ENCODE data around the gene TRERF1.
"Not testable (repeated sequence)": the region's sequence is repeated elsewhere in the genome, so short reads cannot be mapped to it uniquely, and the experiment has no call there.

Gene TRERF1

GRCh38 chr6:42448927-42449659 is 2.6 kb downstream of the TRERF1 start:
- TF ChIP-seq POLR2A (IDR thresholded peaks at IDR 0.05; ENCODE audit: low read depth, low read length) (no peak), TAF1 (IDR thresholded peaks at IDR 0.05; ENCODE audit: borderline replicate concordance, low read depth, low read length) (no peak), POLR2AphosphoS5 (IDR thresholded peaks at IDR 0.05; ENCODE audit: low read depth, low read length) (no peak)
- FAIRE-seq (no peak), DNase-seq (ENCODE audit: insufficient read length) (no peak)

GRCh38 chr6:42448391-42448790 is 3.3 kb downstream of the TRERF1 start:
- no peak for TF ChIP-seq TAF1 (IDR thresholded peaks at IDR 0.05; ENCODE audit: borderline replicate concordance, low read depth, low read length)
- TF ChIP-seq POLR2AphosphoS5 (IDR thresholded peaks at IDR 0.05; ENCODE audit: low read depth, low read length) = no peak
- TF ChIP-seq POLR2A (IDR thresholded peaks at IDR 0.05; ENCODE audit: low read depth, low read length) = no peak
- FAIRE-seq = no peak

GRCh38 chr6:42446996-42447395 is 4.7 kb downstream of the TRERF1 start:
- DNase-seq (ENCODE audit: insufficient read length) = no peak
- no peak for TF ChIP-seq POLR2A (IDR thresholded peaks at IDR 0.05; ENCODE audit: low read depth, low read length)
- TF ChIP-seq TAF1 (IDR thresholded peaks at IDR 0.05; ENCODE audit: borderline replicate concordance, low read depth, low read length) = no peak
- TF ChIP-seq POLR2AphosphoS5 (IDR thresholded peaks at IDR 0.05; ENCODE audit: low read depth, low read length) = no peak
- FAIRE-seq = no peak

More at GRCh38 chr6:42448391-42448790, 3.3 kb downstream of the TRERF1 start:
- no peak for DNase-seq (ENCODE audit: insufficient read length)

- no peak for TF ChIP-seq TAF1 (IDR thresholded peaks at IDR 0.05; ENCODE audit: borderline replicate concordance, low read depth, low read length)
- TF ChIP-seq POLR2A (IDR thresholded peaks at IDR 0.05; ENCODE audit: low read depth, low read length) = no peak
- TF ChIP-seq POLR2AphosphoS5 (IDR thresholded peaks at IDR 0.05; ENCODE audit: low read depth, low read length) = no peak
Observed at GRCh38 chr6:42446370-42446769, 5.4 kb downstream of the TRERF1 start.

GRCh38 chr6:42445955-42446354 is 5.8 kb downstream of the TRERF1 start:
- not testable (repeated sequence) for DNase-seq (ENCODE audit: insufficient read length); FAIRE-seq

More at GRCh38 chr6:42446370-42446769, 5.4 kb downstream of the TRERF1 start:
- FAIRE-seq (no peak), DNase-seq (ENCODE audit: insufficient read length) (no peak)

GRCh38 chr6:42443312-42444060 is 8.2 kb downstream of the TRERF1 start:
- peak; percentile 9 for FAIRE-seq
- DNase-seq (ENCODE audit: insufficient read length) = no peak
- TF ChIP-seq POLR2AphosphoS5 (IDR thresholded peaks at IDR 0.05; ENCODE audit: low read depth, low read length) (no peak), POLR2A (IDR thresholded peaks at IDR 0.05; ENCODE audit: low read depth, low read length) (no peak), TAF1 (IDR thresholded peaks at IDR 0.05; ENCODE audit: borderline replicate concordance, low read depth, low read length) (no peak)

GRCh38 chr6:42441697-42442081 is 10.0 kb downstream of the TRERF1 start:
- no peak for TF ChIP-seq TAF1 (IDR thresholded peaks at IDR 0.05; ENCODE audit: borderline replicate concordance, low read depth, low read length)
- no peak for TF ChIP-seq POLR2A (IDR thresholded peaks at IDR 0.05; ENCODE audit: low read depth, low read length)
- no peak for TF ChIP-seq POLR2AphosphoS5 (IDR thresholded peaks at IDR 0.05; ENCODE audit: low read depth, low read length)
- DNase-seq (ENCODE audit: insufficient read length) (no peak), FAIRE-seq (no peak)

GRCh38 chr6:42440778-42441696 is 10.7 kb downstream of the TRERF1 start:
- TF ChIP-seq POLR2AphosphoS5 (IDR thresholded peaks at IDR 0.05; ENCODE audit: low read depth, low read length) (no peak), TAF1 (IDR thresholded peaks at IDR 0.05; ENCODE audit: borderline replicate concordance, low read depth, low read length) (no peak), POLR2A (IDR thresholded peaks at IDR 0.05; ENCODE audit: low read depth, low read length) (no peak)
- DNase-seq (ENCODE audit: insufficient read length) (no peak), FAIRE-seq (no peak)

GRCh38 chr6:42440027-42440426 is 11.7 kb downstream of the TRERF1 start:
- TF ChIP-seq POLR2A (IDR thresholded peaks at IDR 0.05; ENCODE audit: low read depth, low read length) (no peak), TAF1 (IDR thresholded peaks at IDR 0.05; ENCODE audit: borderline replicate concordance, low read depth, low read length) (no peak), POLR2AphosphoS5 (IDR thresholded peaks at IDR 0.05; ENCODE audit: low read depth, low read length) (no peak)
- DNase-seq (ENCODE audit: insufficient read length) = no peak
- FAIRE-seq = no peak

- FAIRE-seq (no peak), DNase-seq (ENCODE audit: insufficient read length) (no peak)
- no peak for TF ChIP-seq POLR2A (IDR thresholded peaks at IDR 0.05; ENCODE audit: low read depth, low read length)
- no peak for TF ChIP-seq POLR2AphosphoS5 (IDR thresholded peaks at IDR 0.05; ENCODE audit: low read depth, low read length)
- TF ChIP-seq TAF1 (IDR thresholded peaks at IDR 0.05; ENCODE audit: borderline replicate concordance, low read depth, low read length) = no peak
Observed at GRCh38 chr6:42436825-42437224, 14.9 kb downstream of the TRERF1 start.

GRCh38 chr6:42434237-42434636 is 17.5 kb downstream of the TRERF1 start:
- no peak for FAIRE-seq
- TF ChIP-seq TAF1 (IDR thresholded peaks at IDR 0.05; ENCODE audit: borderline replicate concordance, low read depth, low read length) (no peak), POLR2A (IDR thresholded peaks at IDR 0.05; ENCODE audit: low read depth, low read length) (no peak), POLR2AphosphoS5 (IDR thresholded peaks at IDR 0.05; ENCODE audit: low read depth, low read length) (no peak)
- DNase-seq (ENCODE audit: insufficient read length) = no peak
